OCI-LY7 (cell line): Measurements from ENCODE around the gene DOCK9. TPM values are rescaled to one million over a fixed set of nuclear protein-coding genes. Genes with fewer than 3 reads are reported as not detected.

Experiments
- BruUV-seq: library from RNA; stranded (reverse); fragments of 400-500 nt; replicated peaks from 2 replicates; lab custom pipeline; 2021; lab: Mats Ljungman, UMichigan
- CTCF ChIA-PET: fragments of 300-600 bp; sonication (Branson Sonifier 250); formaldehyde crosslinking; loops from one replicate; lab custom pipeline; 2022; ENCODE audit warnings: antibody characterized with exemption; ENCODE audit not compliant: unreplicated experiment; lab: Charles Lee
- POLR2A ChIA-PET: fragments of 300-600 bp; sonication (Branson Sonifier 250); formaldehyde crosslinking; loops from one replicate; lab custom pipeline; 2022; ENCODE audit warnings: antibody characterized with exemption; lab: Charles Lee
- DNase-seq: peaks from one replicate; pipeline ENCODE4 v3.0.0-alpha.2; 2015; ENCODE audit warnings: low spot score
- H2AFZ ChIP-seq: fragments of 200-600 bp; sonication (generic), shearing (Covaris generic); 2 replicates; pipeline ENCODE4 v1.6.1; 2014; ENCODE audit warnings: mild to moderate bottlenecking, antibody characterized with exemption, low read length, moderate library complexity
- H3K27ac ChIP-seq: fragments of 200-600 bp; sonication (generic); 2 replicates; pipeline ENCODE4 v1.5.1; 2014; ENCODE audit warnings: mixed run types, low read depth, mild to moderate bottlenecking, moderate library complexity, low read length, inconsistent platforms; ENCODE audit not compliant: poor library complexity, severe bottlenecking
- H3K36me3 ChIP-seq: fragments of 200-600 bp; sonication (generic); 2 replicates; pipeline ENCODE4 v1.6.1; 2014; ENCODE audit warnings: mild to moderate bottlenecking, antibody characterized with exemption, low read length, moderate library complexity, mixed read lengths; ENCODE audit not compliant: insufficient read depth
- H3K4me1 ChIP-seq: fragments of 200-600 bp; sonication (generic); 2 replicates; pipeline ENCODE4 v1.5.1; 2014; ENCODE audit warnings: mild to moderate bottlenecking, low read length; ENCODE audit not compliant: insufficient read depth, poor library complexity, severe bottlenecking
- H3K4me2 ChIP-seq: fragments of 200-600 bp; sonication (generic); 2 replicates; pipeline ENCODE4 v1.6.1; 2014; ENCODE audit warnings: mild to moderate bottlenecking, low read length
- H3K4me3 ChIP-seq: fragments of 200-600 bp; sonication (generic); 2 replicates; pipeline ENCODE4 v1.5.1; 2014; ENCODE audit warnings: mild to moderate bottlenecking, low read depth, low read length; ENCODE audit not compliant: poor library complexity, severe bottlenecking
- H3K79me2 ChIP-seq: fragments of 200-600 bp; sonication (generic); 2 replicates; pipeline ENCODE4 v1.6.1; 2016; ENCODE audit warnings: low read depth, mild to moderate bottlenecking, low read length, moderate library complexity, mixed read lengths; ENCODE audit not compliant: insufficient read depth
- H3K9me2 ChIP-seq: fragments of 200-600 bp; sonication (generic); 2 replicates; pipeline ENCODE4 v1.6.1; 2016; ENCODE audit warnings: mild to moderate bottlenecking, low read length, mixed read lengths; ENCODE audit not compliant: insufficient read depth
- H3K9me3 ChIP-seq: fragments of 200-600 bp; sonication (generic); 2 replicates; pipeline ENCODE4 v1.6.1; 2014; ENCODE audit warnings: mild to moderate bottlenecking, mixed run types, low read length, mixed read lengths
- H4K20me1 ChIP-seq: fragments of 200-600 bp; sonication (generic); 2 replicates; pipeline ENCODE4 v1.6.1; 2014; ENCODE audit warnings: mild to moderate bottlenecking, antibody characterized with exemption, low read length, moderate library complexity, mixed read lengths; ENCODE audit not compliant: insufficient read depth
- EZH2phosphoT487 ChIP-seq: fragments of 200-600 bp; sonication (generic); IDR thresholded peaks from 2 replicates; pipeline ENCODE4 v1.6.1; 2018; ENCODE audit warnings: low read depth, borderline replicate concordance, mild to moderate bottlenecking, mixed run types, antibody characterized with exemption, low read length, moderate library complexity, mixed read lengths
- intact Hi-C: fragments of 100-400 bp; cut with micrococcal nuclease; formaldehyde crosslinking; loops from one replicate; pipeline ENCODE4 v1.10.0; 2022; ENCODE audit not compliant: unreplicated experiment
- total RNA-seq, 2 experiments: library from RNA; depleted of rRNA in 1 of 2; stranded (reverse); fragments of >200 nt in 1 of 2; shearing (Covaris generic) in 1 of 2; gene quantifications; 2 replicates each; pipeline ENCODE4 v1.2.3, GENCODE V29; 2014 to 2022
- TF ChIP-seq, protein P1 (sequence below): fragments of 200-600 bp; sonication (generic); conservative IDR thresholded peaks from 2 replicates; pipeline ENCODE4 v1.5.1; 2014; ENCODE audit warnings: mild to moderate bottlenecking, antibody characterized with exemption, low read length, moderate library complexity, mixed read lengths

DOCK9 gene
- total RNA-seq, 2 experiments from 2014 or later, result 24.0 to 28.0 TPM

- TF ChIP-seq, protein P1, sequence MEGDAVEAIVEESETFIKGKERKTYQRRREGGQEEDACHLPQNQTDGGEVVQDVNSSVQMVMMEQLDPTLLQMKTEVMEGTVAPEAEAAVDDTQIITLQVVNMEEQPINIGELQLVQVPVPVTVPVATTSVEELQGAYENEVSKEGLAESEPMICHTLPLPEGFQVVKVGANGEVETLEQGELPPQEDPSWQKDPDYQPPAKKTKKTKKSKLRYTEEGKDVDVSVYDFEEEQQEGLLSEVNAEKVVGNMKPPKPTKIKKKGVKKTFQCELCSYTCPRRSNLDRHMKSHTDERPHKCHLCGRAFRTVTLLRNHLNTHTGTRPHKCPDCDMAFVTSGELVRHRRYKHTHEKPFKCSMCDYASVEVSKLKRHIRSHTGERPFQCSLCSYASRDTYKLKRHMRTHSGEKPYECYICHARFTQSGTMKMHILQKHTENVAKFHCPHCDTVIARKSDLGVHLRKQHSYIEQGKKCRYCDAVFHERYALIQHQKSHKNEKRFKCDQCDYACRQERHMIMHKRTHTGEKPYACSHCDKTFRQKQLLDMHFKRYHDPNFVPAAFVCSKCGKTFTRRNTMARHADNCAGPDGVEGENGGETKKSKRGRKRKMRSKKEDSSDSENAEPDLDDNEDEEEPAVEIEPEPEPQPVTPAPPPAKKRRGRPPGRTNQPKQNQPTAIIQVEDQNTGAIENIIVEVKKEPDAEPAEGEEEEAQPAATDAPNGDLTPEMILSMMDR, result no peak
- POLR2A ChIA-PET, result no interaction called here
- Histone ChIP-seq H4K20me1 (no peaks in the 10 kb centered on the region), H3K4me3 (no peak overlapping the region), H2AFZ (no peak overlapping the region), H3K4me2 (no peak overlapping the region), H3K79me2 (no peaks in the 10 kb centered on the region), H3K36me3 (no peaks in the 10 kb centered on the region), H3K9me2 (no peaks in the 10 kb centered on the region), H3K27ac (no peak overlapping the region), H3K4me1 (no peaks in the 10 kb centered on the region), H3K9me3 (no peaks in the 10 kb centered on the region)
- CTCF ChIA-PET, result no interaction called here
- no peak for DNase-seq
- intact Hi-C loops, result no loop called here
- BruUV-seq, result no TSS peak
These were observed 35.4 kb downstream of the DOCK9 start for GRCh38 chr13:98942485-98942884.

- Histone ChIP-seq H3K36me3 (no peaks in the 10 kb centered on the region), H2AFZ (no peak overlapping the region), H3K4me1 (no peaks in the 10 kb centered on the region), H3K79me2 (no peaks in the 10 kb centered on the region), H3K9me2 (no peaks in the 10 kb centered on the region), H3K9me3 (no peaks in the 10 kb centered on the region), H3K27ac (no peak overlapping the region), H3K4me2 (no peak overlapping the region), H4K20me1 (no peaks in the 10 kb centered on the region), H3K4me3 (no peak overlapping the region)
- TF ChIP-seq EZH2phosphoT487, result no peak
- TF ChIP-seq, protein P1, result no peak
- intact Hi-C loops, result no loop called here
- no peak for DNase-seq
- ChIA-PET CTCF (no interaction called here), POLR2A (no interaction called here)
- no TSS peak for BruUV-seq
These were observed 36.3 kb downstream of the DOCK9 start for GRCh38 chr13:98941536-98941935.

- H3K4me3 ChIP-seq, result no peak overlapping the region
- no TSS peak for BruUV-seq
- H3K9me3 ChIP-seq, result no peaks in the 10 kb centered on the region
- H2AFZ ChIP-seq, result no peak overlapping the region
- H4K20me1 ChIP-seq, result no peaks in the 10 kb centered on the region
- CTCF ChIA-PET, result no interaction called here
- DNase-seq, result no peak
- POLR2A ChIA-PET, result no interaction called here
- no peaks in the 10 kb centered on the region for H3K36me3 ChIP-seq
- H3K4me1 ChIP-seq, result no peaks in the 10 kb centered on the region
- TF ChIP-seq, protein P1, result no peak
- no peak for TF ChIP-seq EZH2phosphoT487
- H3K27ac ChIP-seq, result no peak overlapping the region
- H3K79me2 ChIP-seq, result no peaks in the 10 kb centered on the region
- H3K9me2 ChIP-seq, result no peaks in the 10 kb centered on the region
- no peak overlapping the region for H3K4me2 ChIP-seq
- intact Hi-C loops, result no loop called here
These were observed 36.7 kb downstream of the DOCK9 start for GRCh38 chr13:98941126-98941525.
